EH (cell line): ENCODE data around the gene STX12.
"Not testable (repeated sequence)": the region's sequence is repeated elsewhere in the genome, so short reads cannot be mapped to it uniquely, and the experiment has no call there.

ENCODE experiments used
- DNase-seq: peaks from one replicate; pipeline ENCODE4 v3.0.0-alpha.2; 2015; ENCODE audit warnings: low read depth

Gene STX12

DNA sequence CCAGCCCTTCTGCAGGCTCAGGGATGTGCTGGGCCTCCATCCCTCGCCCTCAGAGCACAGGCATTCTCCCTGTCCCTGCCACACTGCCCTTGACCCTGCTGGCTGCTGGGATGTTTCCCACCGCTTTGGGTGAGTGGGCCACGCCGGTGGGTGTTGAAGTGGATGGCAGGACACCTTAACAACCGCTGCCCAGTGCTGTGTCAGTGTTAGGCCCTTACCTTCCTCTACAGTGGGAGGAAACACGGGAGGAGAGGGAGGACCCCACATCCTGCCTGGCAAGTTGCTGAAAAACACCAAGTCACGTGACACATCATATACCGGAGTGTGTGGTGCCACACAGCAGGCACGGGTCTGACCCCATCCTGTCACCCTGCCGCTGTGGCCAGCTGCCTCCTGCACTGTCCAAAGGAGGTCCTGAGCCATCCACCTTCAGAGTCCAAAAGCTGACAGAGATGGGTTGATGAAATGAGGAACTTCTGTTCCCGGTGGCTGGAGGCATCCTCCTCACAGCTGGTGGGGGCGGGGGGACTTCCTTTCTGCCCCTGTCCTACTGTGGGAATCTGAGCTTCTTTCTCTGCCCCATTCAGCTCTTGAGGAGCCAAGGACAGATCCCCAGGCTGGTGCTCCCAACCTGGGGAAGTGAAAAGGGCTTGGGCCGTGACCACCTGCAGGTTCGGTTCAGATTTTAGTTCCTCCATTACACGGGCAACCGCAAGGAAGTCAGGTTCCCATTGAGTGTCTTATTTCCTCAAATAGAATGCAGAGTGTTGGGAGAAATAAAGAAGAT is 96.1 kb downstream of the STX12 start:
- DNase-seq = no peak

- no peak for DNase-seq
These were observed 96.7 kb downstream of the STX12 start for GRCh38 chr1:27869719-27870085.

DNA sequence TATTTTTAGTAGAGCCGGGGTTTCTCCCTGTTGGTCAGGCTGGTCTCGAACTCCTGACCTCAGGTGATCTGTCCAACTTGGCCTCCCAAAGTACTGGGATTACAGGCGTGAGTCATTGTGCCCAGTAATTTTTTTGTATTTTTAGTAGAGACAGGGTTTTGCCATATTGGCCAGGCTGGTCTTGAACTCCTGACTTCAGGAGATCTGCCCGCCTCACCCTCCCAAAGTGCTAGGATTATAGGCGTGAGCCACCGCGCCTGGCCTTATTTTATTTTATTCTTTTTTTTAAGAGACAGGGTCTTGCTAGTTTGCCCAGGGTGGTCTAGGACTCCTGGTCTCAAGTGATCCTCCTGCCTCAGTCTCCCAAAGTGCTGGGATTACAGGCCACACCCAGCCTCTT is 98.1 kb downstream of the STX12 start:
- not testable (repeated sequence) for DNase-seq

DNA sequence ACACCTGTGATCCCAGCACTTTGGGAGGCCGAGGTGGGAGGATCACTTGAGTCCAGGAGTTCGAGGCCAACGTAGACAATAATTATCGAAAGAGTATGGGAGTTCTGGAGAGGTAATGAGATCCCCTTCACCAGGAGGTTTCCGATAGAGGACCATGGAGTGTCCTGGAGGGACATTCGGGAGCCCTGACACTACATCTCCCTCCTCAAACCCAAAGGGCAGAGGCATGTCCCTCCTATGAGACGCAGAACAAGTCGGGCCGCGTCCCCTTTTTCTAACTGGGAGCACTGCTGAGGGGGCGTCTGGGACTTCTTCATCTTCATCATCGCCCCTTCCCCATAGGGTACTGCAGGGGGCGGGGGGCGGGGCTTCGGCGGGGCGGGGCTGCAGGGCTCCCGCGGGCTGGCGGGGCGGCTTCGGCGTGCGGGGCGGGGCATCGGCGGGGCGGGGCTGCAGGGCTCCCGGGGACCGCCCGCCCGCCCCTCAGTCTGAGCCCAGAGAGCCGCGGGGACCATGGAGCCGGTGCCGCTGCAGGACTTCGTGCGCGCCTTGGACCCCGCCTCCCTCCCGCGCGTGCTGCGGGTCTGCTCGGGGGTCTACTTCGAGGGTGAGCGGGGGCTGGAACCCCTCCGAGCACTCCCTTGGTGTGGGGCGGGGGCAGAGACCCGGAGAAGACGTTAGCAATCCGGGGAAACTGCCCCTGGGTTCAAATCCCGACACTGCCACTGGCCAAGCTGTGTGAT is 99.2 kb downstream of the STX12 start, which contains the start of gene THEMIS2:
Gene THEMIS2 (plus strand): TSS at position 486 of the 743 bp plus-strand sequence. CDS start 28 bp downstream, at position 514.
- peak; percentile 66 for DNase-seq

DNA sequence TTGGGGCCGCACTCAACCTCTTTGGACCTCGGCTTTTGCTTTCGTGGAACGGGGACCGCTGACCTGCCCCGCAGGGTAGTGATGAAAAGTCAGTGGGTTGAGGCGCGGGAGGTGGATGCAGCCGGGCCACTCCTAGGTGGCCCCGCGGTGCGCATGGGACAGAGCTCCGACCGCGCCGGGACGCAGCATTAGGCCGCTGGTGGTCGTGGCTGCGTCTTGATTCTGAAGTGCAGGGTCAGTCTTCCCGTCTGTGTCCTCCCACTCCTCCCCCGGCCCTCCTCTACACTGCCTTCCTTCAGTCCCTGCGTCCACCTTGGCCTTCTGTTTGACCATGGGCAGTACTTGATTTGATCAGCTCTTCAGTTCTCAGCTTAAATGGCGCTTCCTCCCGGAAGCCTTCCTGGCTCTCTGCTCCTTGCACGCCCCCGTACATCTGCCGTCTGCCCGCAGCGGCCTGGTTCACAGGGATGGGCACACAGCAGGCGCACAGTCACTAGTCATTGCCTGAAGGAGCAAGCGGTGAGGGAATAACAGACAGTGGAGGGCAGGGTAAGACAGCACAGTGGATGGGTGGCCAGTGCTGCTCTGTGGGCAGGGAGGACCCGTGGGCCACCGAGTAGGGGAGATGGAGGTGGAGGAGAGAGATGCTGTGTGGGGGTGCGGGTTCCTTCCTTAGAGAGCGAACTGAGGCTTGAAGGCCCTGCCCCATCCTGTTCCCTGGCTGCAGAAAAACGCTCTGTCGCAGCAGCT is 100.0 kb downstream of the STX12 start:
- peak; percentile 23 for DNase-seq

DNA sequence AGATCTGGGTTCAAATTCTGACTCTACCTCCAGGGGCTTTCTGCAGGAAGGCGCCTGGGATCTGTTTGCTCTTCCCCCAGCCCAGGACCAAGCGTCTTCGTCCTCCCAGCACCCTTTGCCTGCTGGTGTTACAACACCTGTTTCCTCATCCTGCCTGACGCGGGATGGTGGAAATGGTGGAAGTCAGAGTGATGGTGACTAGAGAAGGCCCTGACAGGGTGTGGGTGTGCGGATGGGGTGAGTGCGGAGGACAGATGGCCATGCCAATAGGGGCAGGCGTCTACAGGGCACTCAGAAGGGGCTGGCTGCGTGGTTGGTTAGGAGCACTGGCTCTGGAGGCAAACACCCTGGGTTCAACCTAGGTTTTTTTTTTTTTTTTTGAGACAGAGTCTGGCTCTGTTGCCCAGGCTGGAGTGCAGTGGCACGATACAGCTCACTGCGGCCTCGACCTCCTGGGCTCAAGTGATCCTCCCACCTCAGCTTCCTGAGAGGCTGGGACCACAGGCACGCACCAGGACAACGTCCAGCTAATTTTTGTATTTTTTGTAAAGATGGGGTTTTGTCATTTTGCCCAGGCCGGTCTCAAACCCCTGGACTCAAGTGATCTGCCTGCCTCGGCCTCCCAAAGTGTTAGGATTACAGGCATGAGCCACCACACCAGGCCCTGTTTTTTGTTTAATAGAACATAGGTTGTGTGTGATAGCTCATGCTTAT is 100.8 kb downstream of the STX12 start:
- no peak for DNase-seq
